HepG2 (cell line): ENCODE data around the gene LTC4S. TPM values are rescaled to one million over a fixed set of nuclear protein-coding genes. Genes with fewer than 3 reads are reported as not detected.

ENCODE experiments used
- ARHGAP35 ChIP-seq: sonication (generic); formaldehyde crosslinking; IDR thresholded peaks from 2 replicates; pipeline ENCODE4 v1.9.0; 2022; ENCODE audit warnings: mild to moderate bottlenecking, inconsistent platforms, moderate library complexity, missing genetic modification reagents, borderline replicate concordance
- NPAS2 ChIP-seq: sonication (generic); formaldehyde crosslinking; IDR thresholded peaks from 2 replicates; pipeline ENCODE4 v1.8.0; 2022; ENCODE audit warnings: mild to moderate bottlenecking, missing genetic modification reagents, borderline replicate concordance
- PAWR ChIP-seq: sonication (generic); formaldehyde crosslinking; IDR thresholded peaks from 2 replicates; pipeline ENCODE4 v1.4.0; 2020; ENCODE audit warnings: missing genetic modification reagents, mild to moderate bottlenecking, borderline replicate concordance
- PRPF4 ChIP-seq: fragments of 200-400 bp; formaldehyde crosslinking; IDR thresholded peaks from 2 replicates; pipeline ENCODE4 v1.6.1; 2016; ENCODE audit warnings: low read length, low read depth; ENCODE audit not compliant: poor library complexity, severe bottlenecking
- SNAI1 ChIP-seq: sonication (generic); formaldehyde crosslinking; IDR thresholded peaks from 2 replicates; pipeline ENCODE4 v1.5.0; 2020; ENCODE audit warnings: mild to moderate bottlenecking, missing genetic modification reagents, borderline replicate concordance
- SOX6 ChIP-seq, 2 experiments: fragments of 450-650 bp in 1 of 2; sonication (generic) in 1 of 2; formaldehyde crosslinking in 1 of 2; IDR thresholded peaks; 2 replicates each; pipeline versions ENCODE4 v1.4.0 to v1.6.1; 2017 to 2020; ENCODE audit warnings: antibody characterized with exemption in 1 of 2, mild to moderate bottlenecking in 1 of 2, missing genetic modification reagents in 1 of 2
- SPEN ChIP-seq: sonication (generic); formaldehyde crosslinking; IDR thresholded peaks from 2 replicates; pipeline ENCODE4 v1.5.1; 2020; ENCODE audit warnings: low read depth, mild to moderate bottlenecking, missing genetic modification reagents
- SRF ChIP-seq: IDR thresholded peaks from 2 replicates; pipeline ENCODE4 v1.6.1; 2011; ENCODE audit warnings: mild to moderate bottlenecking, low read depth, low read length, moderate library complexity
- SRSF1 ChIP-seq: fragments of 200-400 bp; formaldehyde crosslinking; optimal IDR thresholded peaks from 2 replicates; pipeline ENCODE3; 2017; ENCODE audit warnings: mild to moderate bottlenecking, low read depth, low read length, moderate library complexity
- ZNF20 ChIP-seq: sonication (generic); formaldehyde crosslinking; IDR thresholded peaks from 2 replicates; pipeline ENCODE4 v1.4.0; 2020; ENCODE audit warnings: mild to moderate bottlenecking, moderate library complexity, missing genetic modification reagents
- ZNF281 ChIP-seq: sonication (generic); formaldehyde crosslinking; IDR thresholded peaks from 2 replicates; pipeline ENCODE4 v1.4.0; 2020; ENCODE audit warnings: missing genetic modification reagents, borderline replicate concordance
- ZNF329 ChIP-seq: sonication (generic); formaldehyde crosslinking; IDR thresholded peaks from 2 replicates; pipeline ENCODE4 v1.9.0; 2021; ENCODE audit warnings: low read depth, mild to moderate bottlenecking, missing genetic modification reagents
- ZNF639 ChIP-seq: conservative IDR thresholded peaks from 2 replicates; pipeline ENCODE4 v1.6.1; 2018; ENCODE audit warnings: missing genetic modification reagents
- polyA plus RNA-seq, 8 experiments: library from polyadenylated mRNA; depleted of rRNA in 3 of 8; stranded (reverse) in 7 of 8; unstranded in 1 of 8; fragments of >200 nt; fragmentation: Illumina TruSeq in 4 of 8; extraction: Trizol in 4 of 8; gene quantifications; 2 replicates each; pipeline versions ENCODE4 v1.2.1 to v1.2.3, GENCODE V29; 2011 to 2016; ENCODE audit warnings: low read depth in 4 of 8, missing spikeins in 1 of 8, mixed read lengths in 1 of 8; ENCODE audit not compliant: insufficient read depth in 1 of 8
- total RNA-seq, 5 experiments: library from RNA; depleted of rRNA; stranded (reverse); fragments of >200 nt; fragmentation: Illumina TruSeq; extraction: Trizol; gene quantifications; 2 replicates each; pipeline ENCODE4 v1.2.3, GENCODE V29; 2016; ENCODE audit warnings: low read depth in 1 of 5
- TF ChIP-seq, protein P1 (sequence below): fragments of 450-650 bp; IDR thresholded peaks from 2 replicates; pipeline ENCODE4 v1.6.1; 2016
- TF ChIP-seq, protein P2 (sequence below): sonication (generic); formaldehyde crosslinking; IDR thresholded peaks from 2 replicates; pipeline ENCODE4 v1.4.0; 2020; ENCODE audit warnings: missing genetic modification reagents
- TF ChIP-seq, protein P3 (sequence below): sonication (generic); formaldehyde crosslinking; IDR thresholded peaks from 2 replicates; pipeline ENCODE4 v1.4.0; 2020; ENCODE audit warnings: low read depth, mild to moderate bottlenecking, missing genetic modification reagents
- TF ChIP-seq, protein P4 (sequence below): sonication (generic); formaldehyde crosslinking; IDR thresholded peaks from 2 replicates; pipeline ENCODE4 v1.4.0; 2020; ENCODE audit warnings: missing genetic modification reagents

Gene LTC4S
- total and polyA plus RNA-seq, 2 of the 13 experiments (the other 11 are each of a cell fraction or from before 2014, with no cell fraction given), result 0.35 TPM; not detected in 1

- no peak for TF ChIP-seq ZNF281 (CRISPR knock-in tag)
- no peak for TF ChIP-seq SNAI1 (CRISPR knock-in tag)
- TF ChIP-seq ZNF20 (CRISPR knock-in tag), result no peak
- no peak for TF ChIP-seq SPEN
- TF ChIP-seq, protein P1, sequence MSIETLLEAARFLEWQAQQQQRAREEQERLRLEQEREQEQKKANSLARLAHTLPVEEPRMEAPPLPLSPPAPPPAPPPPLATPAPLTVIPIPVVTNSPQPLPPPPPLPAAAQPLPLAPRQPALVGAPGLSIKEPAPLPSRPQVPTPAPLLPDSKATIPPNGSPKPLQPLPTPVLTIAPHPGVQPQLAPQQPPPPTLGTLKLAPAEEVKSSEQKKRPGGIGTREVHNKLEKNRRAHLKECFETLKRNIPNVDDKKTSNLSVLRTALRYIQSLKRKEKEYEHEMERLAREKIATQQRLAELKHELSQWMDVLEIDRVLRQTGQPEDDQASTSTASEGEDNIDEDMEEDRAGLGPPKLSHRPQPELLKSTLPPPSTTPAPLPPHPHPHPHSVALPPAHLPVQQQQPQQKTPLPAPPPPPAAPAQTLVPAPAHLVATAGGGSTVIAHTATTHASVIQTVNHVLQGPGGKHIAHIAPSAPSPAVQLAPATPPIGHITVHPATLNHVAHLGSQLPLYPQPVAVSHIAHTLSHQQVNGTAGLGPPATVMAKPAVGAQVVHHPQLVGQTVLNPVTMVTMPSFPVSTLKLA, result peak; percentile 66
- TF ChIP-seq SRSF1, result no peak
- no peak for TF ChIP-seq PAWR (CRISPR knock-in tag)
- no peak for TF ChIP-seq ZNF329 (CRISPR knock-in tag)
- TF ChIP-seq SRF, result no peak
- TF ChIP-seq ARHGAP35 (CRISPR knock-in tag), result no peak
- TF ChIP-seq, protein P2, sequence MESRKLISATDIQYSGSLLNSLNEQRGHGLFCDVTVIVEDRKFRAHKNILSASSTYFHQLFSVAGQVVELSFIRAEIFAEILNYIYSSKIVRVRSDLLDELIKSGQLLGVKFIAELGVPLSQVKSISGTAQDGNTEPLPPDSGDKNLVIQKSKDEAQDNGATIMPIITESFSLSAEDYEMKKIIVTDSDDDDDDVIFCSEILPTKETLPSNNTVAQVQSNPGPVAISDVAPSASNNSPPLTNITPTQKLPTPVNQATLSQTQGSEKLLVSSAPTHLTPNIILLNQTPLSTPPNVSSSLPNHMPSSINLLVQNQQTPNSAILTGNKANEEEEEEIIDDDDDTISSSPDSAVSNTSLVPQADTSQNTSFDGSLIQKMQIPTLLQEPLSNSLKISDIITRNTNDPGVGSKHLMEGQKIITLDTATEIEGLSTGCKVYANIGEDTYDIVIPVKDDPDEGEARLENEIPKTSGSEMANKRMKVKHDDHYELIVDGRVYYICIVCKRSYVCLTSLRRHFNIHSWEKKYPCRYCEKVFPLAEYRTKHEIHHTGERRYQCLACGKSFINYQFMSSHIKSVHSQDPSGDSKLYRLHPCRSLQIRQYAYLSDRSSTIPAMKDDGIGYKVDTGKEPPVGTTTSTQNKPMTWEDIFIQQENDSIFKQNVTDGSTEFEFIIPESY (CRISPR knock-in tag), result peak; percentile 89
- TF ChIP-seq ZNF639 (CRISPR knock-in tag), result no peak
- TF ChIP-seq NPAS2 (CRISPR knock-in tag), result no peak
- no peak for TF ChIP-seq SOX6 (IDR thresholded peaks at IDR 0.05)
- 0 out of 2 replicates have a peak, but pooled peaks have one; percentile 1 for TF ChIP-seq SOX6 (CRISPR knock-in tag; IDR thresholded peaks at IDR 0.05)
- TF ChIP-seq, protein P3, sequence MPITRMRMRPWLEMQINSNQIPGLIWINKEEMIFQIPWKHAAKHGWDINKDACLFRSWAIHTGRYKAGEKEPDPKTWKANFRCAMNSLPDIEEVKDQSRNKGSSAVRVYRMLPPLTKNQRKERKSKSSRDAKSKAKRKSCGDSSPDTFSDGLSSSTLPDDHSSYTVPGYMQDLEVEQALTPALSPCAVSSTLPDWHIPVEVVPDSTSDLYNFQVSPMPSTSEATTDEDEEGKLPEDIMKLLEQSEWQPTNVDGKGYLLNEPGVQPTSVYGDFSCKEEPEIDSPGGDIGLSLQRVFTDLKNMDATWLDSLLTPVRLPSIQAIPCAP, result no peak
- TF ChIP-seq, protein P4, sequence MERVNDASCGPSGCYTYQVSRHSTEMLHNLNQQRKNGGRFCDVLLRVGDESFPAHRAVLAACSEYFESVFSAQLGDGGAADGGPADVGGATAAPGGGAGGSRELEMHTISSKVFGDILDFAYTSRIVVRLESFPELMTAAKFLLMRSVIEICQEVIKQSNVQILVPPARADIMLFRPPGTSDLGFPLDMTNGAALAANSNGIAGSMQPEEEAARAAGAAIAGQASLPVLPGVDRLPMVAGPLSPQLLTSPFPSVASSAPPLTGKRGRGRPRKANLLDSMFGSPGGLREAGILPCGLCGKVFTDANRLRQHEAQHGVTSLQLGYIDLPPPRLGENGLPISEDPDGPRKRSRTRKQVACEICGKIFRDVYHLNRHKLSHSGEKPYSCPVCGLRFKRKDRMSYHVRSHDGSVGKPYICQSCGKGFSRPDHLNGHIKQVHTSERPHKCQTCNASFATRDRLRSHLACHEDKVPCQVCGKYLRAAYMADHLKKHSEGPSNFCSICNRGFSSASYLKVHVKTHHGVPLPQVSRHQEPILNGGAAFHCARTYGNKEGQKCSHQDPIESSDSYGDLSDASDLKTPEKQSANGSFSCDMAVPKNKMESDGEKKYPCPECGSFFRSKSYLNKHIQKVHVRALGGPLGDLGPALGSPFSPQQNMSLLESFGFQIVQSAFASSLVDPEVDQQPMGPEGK (CRISPR knock-in tag), result no peak
- TF ChIP-seq PRPF4, result no peak
Measured at GRCh38 chr5:179762079-179762780, 31.6 kb upstream of the LTC4S start (continued).
